ENCODE data around the gene FREM2. TPM values are rescaled to one million over a fixed set of nuclear protein-coding genes. Genes with fewer than 3 reads are reported as not detected.

The FREM2 gene
- total RNA-seq, 2 donors from 2014 or later: not detected

GRCh38 chr13:38830442-38831045 is 143.7 kb downstream of the FREM2 start:
- no peaks in the 10 kb centered on the region for H3K9me3 Mint-ChIP-seq
- DNase-seq (ENCODE audit: low spot score in 2 of 2) (no peak), ATAC-seq (no peak)
- H3K27ac Mint-ChIP-seq: no peak overlapping the region
- no peaks in the 10 kb centered on the region for H3K36me3 Mint-ChIP-seq

GRCh38 chr13:38844581-38844980 is 157.7 kb downstream of the FREM2 start:
- no peak for ATAC-seq
- H3K9me3 Mint-ChIP-seq: peaks cover 0 to 3% of the 10 kb centered on the region in 2 donors
- no peak overlapping the region for H3K27ac Mint-ChIP-seq
- no peaks in the 10 kb centered on the region for H3K36me3 Mint-ChIP-seq
- no peak for DNase-seq (ENCODE audit: low spot score in 2 of 2)

GRCh38 chr13:38848360-38848759 is 161.5 kb downstream of the FREM2 start:
- no peaks in the 10 kb centered on the region for H3K36me3 Mint-ChIP-seq
- H3K9me3 Mint-ChIP-seq: peaks cover 0 to 3% of the 10 kb centered on the region in 2 donors

GRCh38 chr13:38849315-38849714 is 162.4 kb downstream of the FREM2 start:
- DNase-seq (ENCODE audit: low spot score in 2 of 2): no peak
- ATAC-seq: no peak
- no peaks in the 10 kb centered on the region for H3K36me3 Mint-ChIP-seq
- no peak overlapping the region for H3K27ac Mint-ChIP-seq
- peaks cover 0 to 3% of the 10 kb centered on the region in 2 donors for H3K9me3 Mint-ChIP-seq

More at GRCh38 chr13:38848360-38848759, 161.5 kb downstream of the FREM2 start:
- H3K27ac Mint-ChIP-seq: no peak overlapping the region
- no peak for ATAC-seq
- DNase-seq (ENCODE audit: low spot score in 2 of 2): no peak

GRCh38 chr13:38850868-38851626 is 164.2 kb downstream of the FREM2 start:
- ATAC-seq (no peak), DNase-seq (ENCODE audit: low spot score in 2 of 2) (no peak)
- Mint-ChIP-seq H3K36me3 (no peaks in the 10 kb centered on the region), H3K27ac (no peak overlapping the region), H3K9me3 (peaks cover 0 to 3% of the 10 kb centered on the region in 2 donors)

- no peak for DNase-seq (ENCODE audit: low spot score in 2 of 2)
- Mint-ChIP-seq H3K36me3 (no peaks in the 10 kb centered on the region), H3K27ac (no peak overlapping the region), H3K9me3 (peaks cover 0 to 2% of the 10 kb centered on the region in 2 donors)
- no peak for ATAC-seq
Measured at GRCh38 chr13:38854226-38854625, 167.3 kb downstream of the FREM2 start.

- peak in 1 of 2 donors; percentile 64 for ATAC-seq
- Mint-ChIP-seq H3K27ac (no peak overlapping the region), H3K36me3 (no peaks in the 10 kb centered on the region), H3K9me3 (no peaks in the 10 kb centered on the region)
- DNase-seq (ENCODE audit: low spot score in 2 of 2): no peak
Measured at GRCh38 chr13:38856065-38856464, 169.2 kb downstream of the FREM2 start.

GRCh38 chr13:38862443-38862842 is 175.6 kb downstream of the FREM2 start:
- ATAC-seq (no peak), DNase-seq (ENCODE audit: low spot score in 2 of 2) (no peak)
- Mint-ChIP-seq H3K9me3 (no peaks in the 10 kb centered on the region), H3K27ac (no peak overlapping the region), H3K36me3 (no peaks in the 10 kb centered on the region)

- ATAC-seq (no peak), DNase-seq (ENCODE audit: low spot score in 2 of 2) (no peak)
- H3K36me3 Mint-ChIP-seq: no peaks in the 10 kb centered on the region
- H3K9me3 Mint-ChIP-seq: no peaks in the 10 kb centered on the region
- no peak overlapping the region for H3K27ac Mint-ChIP-seq
Measured at GRCh38 chr13:38863536-38863935, 176.7 kb downstream of the FREM2 start.

- no peak overlapping the region for H3K27ac Mint-ChIP-seq
- H3K9me3 Mint-ChIP-seq: no peaks in the 10 kb centered on the region
- ATAC-seq (no peak), DNase-seq (ENCODE audit: low spot score in 2 of 2) (no peak)
- H3K36me3 Mint-ChIP-seq: no peaks in the 10 kb centered on the region
Measured at GRCh38 chr13:38866649-38867048, 179.8 kb downstream of the FREM2 start.

- no peak overlapping the region for H3K27ac Mint-ChIP-seq
- DNase-seq (ENCODE audit: low spot score in 2 of 2): no peak
- no peak for ATAC-seq
- H3K36me3 Mint-ChIP-seq: no peaks in the 10 kb centered on the region
- H3K9me3 Mint-ChIP-seq: no peaks in the 10 kb centered on the region
Measured at GRCh38 chr13:38868399-38868798, 181.5 kb downstream of the FREM2 start.

GRCh38 chr13:38868870-38869269 is 182.0 kb downstream of the FREM2 start:
- ATAC-seq (no peak), DNase-seq (ENCODE audit: low spot score in 2 of 2) (no peak)
- H3K36me3 Mint-ChIP-seq: no peaks in the 10 kb centered on the region
- no peak overlapping the region for H3K27ac Mint-ChIP-seq
- no peaks in the 10 kb centered on the region for H3K9me3 Mint-ChIP-seq

GRCh38 chr13:38871275-38871674 is 184.4 kb downstream of the FREM2 start:
- H3K36me3 Mint-ChIP-seq: no peaks in the 10 kb centered on the region
- DNase-seq (ENCODE audit: low spot score in 2 of 2): no peak
- H3K27ac Mint-ChIP-seq: no peak overlapping the region
- ATAC-seq: no peak
- H3K9me3 Mint-ChIP-seq: no peaks in the 10 kb centered on the region

GRCh38 chr13:38872693-38873092 is 185.8 kb downstream of the FREM2 start:
- peak in 1 of 2 donors; percentile 26 for ATAC-seq
- no peaks in the 10 kb centered on the region for H3K9me3 Mint-ChIP-seq
- no peak overlapping the region for H3K27ac Mint-ChIP-seq
- DNase-seq (ENCODE audit: low spot score in 2 of 2): peak in 1 of 2 donors; percentile 41
- no peaks in the 10 kb centered on the region for H3K36me3 Mint-ChIP-seq

- H3K36me3 Mint-ChIP-seq: no peaks in the 10 kb centered on the region
- ATAC-seq: no peak
- no peak overlapping the region for H3K27ac Mint-ChIP-seq
- H3K9me3 Mint-ChIP-seq: no peaks in the 10 kb centered on the region
- DNase-seq (ENCODE audit: low spot score in 2 of 2): no peak
Measured at GRCh38 chr13:38875186-38875875, 188.5 kb downstream of the FREM2 start.

- ATAC-seq: no peak
- no peak for DNase-seq (ENCODE audit: low spot score in 2 of 2)
- H3K27ac Mint-ChIP-seq: no peak overlapping the region
- no peaks in the 10 kb centered on the region for H3K36me3 Mint-ChIP-seq
- no peaks in the 10 kb centered on the region for H3K9me3 Mint-ChIP-seq
Measured at GRCh38 chr13:38879278-38879677, 192.4 kb downstream of the FREM2 start.

GRCh38 chr13:38879786-38880185 is 192.9 kb downstream of the FREM2 start:
- Mint-ChIP-seq H3K36me3 (no peaks in the 10 kb centered on the region), H3K9me3 (no peaks in the 10 kb centered on the region), H3K27ac (no peak overlapping the region)
- ATAC-seq (no peak), DNase-seq (ENCODE audit: low spot score in 2 of 2) (no peak)

Measured in activated naive CD4-positive, alpha-beta T cell treated with anti-CD3 and anti-CD28 coated beads, Interleukin-2, amount 50 U/mL, for 72 hours (primary cell).